Peyer's patch (tissue), 4 donors: ENCODE measurements around the gene IRF4. TPM values are rescaled to one million over a fixed set of nuclear protein-coding genes. Genes with fewer than 3 reads are reported as not detected.

ENCODE experiments used
- DNase-seq, 3 donors: peaks; one replicate each; pipeline ENCODE4 v3.0.0-alpha.2; 2017 to 2019
- H3K27ac ChIP-seq, 4 donors: fragments of 200-600 bp; sonication (generic); one replicate each; pipeline ENCODE4 v1.5.1; 2016 to 2019
- H3K27me3 ChIP-seq, 2 donors: fragments of 200-600 bp; sonication (generic); one replicate each; pipeline ENCODE4 v1.5.1; 2019
- H3K36me3 ChIP-seq, 3 donors: fragments of 200-600 bp; sonication (generic); one replicate each; pipeline ENCODE4 v1.5.1; 2016 to 2019
- H3K4me1 ChIP-seq, 4 donors: fragments of 200-600 bp; sonication (generic); one replicate each; pipeline ENCODE4 v1.5.1; 2016 to 2019
- H3K4me3 ChIP-seq, 4 donors: fragments of 200-600 bp; sonication (generic); 1 replicate in 3 of 4; 2 replicates in 1 of 4; pipeline ENCODE4 v1.5.1; 2016 to 2019; ENCODE audit warnings: mild to moderate bottlenecking in 1 of 4
- H3K9me3 ChIP-seq, 4 donors: fragments of 200-600 bp; sonication (generic); one replicate each; pipeline ENCODE4 v1.5.1; 2016 to 2019; ENCODE audit warnings: mild to moderate bottlenecking in 1 of 4
- POLR2A ChIP-seq, 2 donors: fragments of 450-650 bp; IDR thresholded peaks; one replicate each; pipeline ENCODE4 v1.5.1; 2017; ENCODE audit warnings: antibody characterized with exemption in 2 of 2, mild to moderate bottlenecking in 2 of 2, moderate library complexity in 2 of 2
- total RNA-seq, 4 donors: library from RNA; depleted of rRNA; stranded (reverse); fragments of >200 nt; gene quantifications; one replicate each; pipeline ENCODE4 v1.1.0, GENCODE V29; 2016
- TF ChIP-seq, protein P1 (sequence below), 6 experiments: fragments of 450-650 bp in 4 of 6; fragments of 200-600 bp in 2 of 6; sonication (generic) in 1 of 6; IDR thresholded peaks; one replicate each; pipeline ENCODE4 v1.5.1; 2017 to 2019; ENCODE audit warnings: antibody characterized with exemption in 6 of 6, mild to moderate bottlenecking in 3 of 6, moderate library complexity in 1 of 6

The IRF4 gene
- total RNA-seq, 4 donors from 2014 or later: 0.47 to 57.8 (median 6.9) TPM

GRCh38 chr6:410555-411395 is 19.2 kb downstream of the IRF4 start:
- Histone ChIP-seq H3K4me1 (no peaks in the 10 kb centered on the region), H3K36me3 (no peaks in the 10 kb centered on the region), H3K27me3 (no peaks in the 10 kb centered on the region), H3K4me3 (no peak overlapping the region), H3K9me3 (peaks cover 0 to 7% (median 2%) of the 10 kb centered on the region in 4 donors), H3K27ac (no peak overlapping the region)
- no peak for DNase-seq
- TF ChIP-seq, protein P1, sequence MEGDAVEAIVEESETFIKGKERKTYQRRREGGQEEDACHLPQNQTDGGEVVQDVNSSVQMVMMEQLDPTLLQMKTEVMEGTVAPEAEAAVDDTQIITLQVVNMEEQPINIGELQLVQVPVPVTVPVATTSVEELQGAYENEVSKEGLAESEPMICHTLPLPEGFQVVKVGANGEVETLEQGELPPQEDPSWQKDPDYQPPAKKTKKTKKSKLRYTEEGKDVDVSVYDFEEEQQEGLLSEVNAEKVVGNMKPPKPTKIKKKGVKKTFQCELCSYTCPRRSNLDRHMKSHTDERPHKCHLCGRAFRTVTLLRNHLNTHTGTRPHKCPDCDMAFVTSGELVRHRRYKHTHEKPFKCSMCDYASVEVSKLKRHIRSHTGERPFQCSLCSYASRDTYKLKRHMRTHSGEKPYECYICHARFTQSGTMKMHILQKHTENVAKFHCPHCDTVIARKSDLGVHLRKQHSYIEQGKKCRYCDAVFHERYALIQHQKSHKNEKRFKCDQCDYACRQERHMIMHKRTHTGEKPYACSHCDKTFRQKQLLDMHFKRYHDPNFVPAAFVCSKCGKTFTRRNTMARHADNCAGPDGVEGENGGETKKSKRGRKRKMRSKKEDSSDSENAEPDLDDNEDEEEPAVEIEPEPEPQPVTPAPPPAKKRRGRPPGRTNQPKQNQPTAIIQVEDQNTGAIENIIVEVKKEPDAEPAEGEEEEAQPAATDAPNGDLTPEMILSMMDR (IDR thresholded peaks at IDR 0.05): no peak
- no peak for TF ChIP-seq POLR2A (IDR thresholded peaks at IDR 0.05)

DNA sequence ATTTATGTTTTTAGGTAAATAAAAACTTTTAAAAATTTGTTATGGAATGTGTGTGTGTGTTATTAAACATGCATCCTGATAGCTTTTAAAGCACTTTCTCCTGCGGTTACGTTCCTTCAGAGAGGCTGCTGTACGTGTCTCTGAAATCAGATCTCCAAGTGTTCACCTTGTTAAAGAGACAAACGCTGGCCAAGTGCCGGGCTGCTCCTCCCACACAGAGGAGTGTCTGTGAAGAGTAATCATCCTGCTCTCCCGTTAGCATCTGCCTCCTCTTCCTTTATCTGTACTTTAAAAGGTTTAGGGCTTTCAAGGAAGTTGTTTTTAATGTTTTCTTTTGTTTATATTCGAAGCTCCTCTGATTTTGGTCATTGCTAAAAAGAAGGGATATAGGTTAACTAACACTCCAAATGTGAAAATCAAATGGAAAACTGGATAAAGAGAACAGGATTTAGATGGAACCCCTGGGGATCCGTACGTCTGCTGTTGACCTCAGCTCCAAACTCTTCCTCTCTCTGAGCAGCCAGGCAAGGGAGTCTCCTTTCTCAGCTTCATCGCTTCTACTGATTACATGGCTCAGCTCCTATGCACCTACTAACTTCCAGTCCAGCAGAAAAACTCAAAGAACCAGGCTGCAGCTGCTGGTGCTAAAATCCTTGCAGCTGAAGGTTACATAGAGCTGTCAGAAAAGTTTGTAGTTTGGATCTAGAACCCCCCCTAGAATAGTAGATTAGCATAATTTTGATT is 20.0 kb downstream of the IRF4 start:
- no peak for TF ChIP-seq POLR2A (IDR thresholded peaks at IDR 0.05)
- TF ChIP-seq, protein P1 (IDR thresholded peaks at IDR 0.05): no peak
- no peak for DNase-seq
- Histone ChIP-seq H3K27ac (no peak overlapping the region), H3K36me3 (no peaks in the 10 kb centered on the region), H3K9me3 (peaks cover 0 to 7% (median 2%) of the 10 kb centered on the region in 4 donors), H3K27me3 (no peaks in the 10 kb centered on the region), H3K4me3 (no peak overlapping the region), H3K4me1 (no peaks in the 10 kb centered on the region)

- TF ChIP-seq POLR2A (IDR thresholded peaks at IDR 0.05): no peak
- TF ChIP-seq, protein P1 (IDR thresholded peaks at IDR 0.05): no peak
- H3K4me1 ChIP-seq: no peaks in the 10 kb centered on the region
Measured at GRCh38 chr6:412146-412886, 20.8 kb downstream of the IRF4 start.

GRCh38 chr6:414447-414846 is 22.9 kb downstream of the IRF4 start:
- TF ChIP-seq POLR2A (IDR thresholded peaks at IDR 0.05): no peak
- TF ChIP-seq, protein P1 (IDR thresholded peaks at IDR 0.05): no peak
- Histone ChIP-seq H3K9me3 (peaks cover 0 to 7% (median 2%) of the 10 kb centered on the region in 4 donors), H3K27me3 (no peaks in the 10 kb centered on the region), H3K27ac (no peak overlapping the region), H3K4me1 (no peaks in the 10 kb centered on the region), H3K4me3 (no peak overlapping the region), H3K36me3 (no peaks in the 10 kb centered on the region)
- DNase-seq: no peak

More at GRCh38 chr6:412146-412886, 20.8 kb downstream of the IRF4 start:
- H3K27me3 ChIP-seq: no peaks in the 10 kb centered on the region
- H3K27ac ChIP-seq: no peak overlapping the region
- peaks cover 0 to 7% (median 2%) of the 10 kb centered on the region in 4 donors for H3K9me3 ChIP-seq
- DNase-seq: no peak
- no peak overlapping the region for H3K4me3 ChIP-seq
- no peaks in the 10 kb centered on the region for H3K36me3 ChIP-seq

- no peak overlapping the region for H3K27ac ChIP-seq
- H3K9me3 ChIP-seq: peaks cover 0 to 7% (median 2%) of the 10 kb centered on the region in 4 donors
- H3K4me1 ChIP-seq: no peaks in the 10 kb centered on the region
- TF ChIP-seq, protein P1 (IDR thresholded peaks at IDR 0.05): no peak
- TF ChIP-seq POLR2A (IDR thresholded peaks at IDR 0.05): no peak
- no peak for DNase-seq
- no peaks in the 10 kb centered on the region for H3K36me3 ChIP-seq
- H3K27me3 ChIP-seq: no peaks in the 10 kb centered on the region
- no peak overlapping the region for H3K4me3 ChIP-seq
Measured at GRCh38 chr6:415087-415486, 23.5 kb downstream of the IRF4 start.
